Skeletal muscle satellite cell (primary cell): ENCODE measurements around the gene JUP.

ENCODE experiments used
- H3K27me3 ChIP-seq: 2 replicates; pipeline ENCODE4 v1.7.0; 2013; ENCODE audit warnings: low read length; ENCODE audit not compliant: control insufficient read depth, insufficient read depth
- H3K36me3 ChIP-seq: 2 replicates; pipeline ENCODE4 v1.7.0; 2013; ENCODE audit warnings: mild to moderate bottlenecking, control low read depth, low read length; ENCODE audit not compliant: insufficient read depth
- H3K4me1 ChIP-seq: 2 replicates; pipeline ENCODE4 v1.7.0; 2013; ENCODE audit warnings: low read length; ENCODE audit not compliant: control insufficient read depth, insufficient read depth
- H3K4me2 ChIP-seq: 2 replicates; pipeline ENCODE4 v1.7.0; 2013; ENCODE audit warnings: mild to moderate bottlenecking, low read length
- H3K4me3 ChIP-seq: 2 replicates; pipeline ENCODE4 v1.7.0; 2013; ENCODE audit warnings: low read length
- H3K9ac ChIP-seq: 2 replicates; pipeline ENCODE4 v1.7.0; 2013; ENCODE audit warnings: mild to moderate bottlenecking, low read depth, low read length, moderate library complexity
- H3K9me3 ChIP-seq: replicated peaks from 2 replicates; pipeline ENCODE4 v1.7.0; 2013; ENCODE audit warnings: mild to moderate bottlenecking, control low read depth, low read length

Gene JUP

DNA sequence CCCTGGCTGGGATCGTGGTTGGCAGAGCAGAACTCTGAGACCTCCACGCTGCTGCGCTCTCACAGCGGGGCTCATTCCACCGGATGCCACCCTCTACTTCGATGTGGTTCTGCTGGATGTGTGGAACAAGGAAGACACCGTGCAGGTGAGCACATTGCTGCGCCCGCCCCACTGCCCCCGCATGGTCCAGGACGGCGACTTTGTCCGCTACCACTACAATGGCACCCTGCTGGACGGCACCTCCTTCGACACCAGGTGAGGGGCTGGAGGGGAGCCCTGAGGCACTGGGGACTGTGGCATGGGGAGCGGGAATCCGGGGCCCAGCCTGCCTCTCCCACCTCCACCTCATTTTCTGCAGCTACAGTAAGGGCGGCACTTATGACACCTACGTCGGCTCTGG, 31.5 kb upstream of the JUP start:
- H3K4me3 ChIP-seq, result no peak overlapping the region
- H3K9me3 ChIP-seq, result no peaks in the 10 kb centered on the region
- H3K9ac ChIP-seq, result no peak overlapping the region
- H3K4me2 ChIP-seq, result no peak overlapping the region
- H3K4me1 ChIP-seq, result peaks cover 10% of the 10 kb centered on the region
- H3K27me3 ChIP-seq, result no peaks in the 10 kb centered on the region
- peaks cover 39% of the 10 kb centered on the region for H3K36me3 ChIP-seq

DNA sequence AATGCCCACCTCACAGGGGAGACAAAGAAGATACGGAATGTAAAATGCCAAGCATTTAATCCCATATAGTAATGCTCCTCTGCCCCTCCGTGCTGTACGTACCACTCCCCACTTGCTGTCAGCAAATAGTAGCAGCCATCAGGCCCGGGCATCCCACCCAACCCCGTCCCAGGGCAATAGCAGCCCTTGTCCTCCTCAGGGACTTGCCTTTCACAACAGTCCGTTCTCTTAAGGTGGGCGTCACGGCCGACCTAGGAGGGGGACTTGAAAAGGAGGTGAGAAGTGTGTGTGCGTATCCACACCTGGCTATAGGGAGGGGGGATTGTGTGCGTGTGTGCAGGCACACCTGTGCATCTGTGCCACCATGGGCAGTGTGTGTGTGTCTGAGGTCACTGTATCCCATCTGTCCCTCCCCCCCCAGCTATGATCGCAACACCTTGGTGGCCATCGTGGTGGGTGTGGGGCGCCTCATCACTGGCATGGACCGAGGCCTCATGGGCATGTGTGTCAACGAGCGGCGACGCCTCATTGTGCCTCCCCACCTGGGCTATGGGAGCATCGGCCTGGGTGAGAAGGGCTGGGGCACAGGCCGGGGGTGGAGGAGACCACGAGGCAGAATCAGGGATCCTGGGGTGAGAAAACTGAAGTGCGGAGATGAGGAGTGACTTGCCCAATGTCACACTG, 30.3 kb upstream of the JUP start:
- H3K9me3 ChIP-seq, result no peaks in the 10 kb centered on the region
- peaks cover 15% of the 10 kb centered on the region for H3K4me1 ChIP-seq
- H3K27me3 ChIP-seq, result no peaks in the 10 kb centered on the region
- H3K36me3 ChIP-seq, result peaks cover 32% of the 10 kb centered on the region
- no peak overlapping the region for H3K4me2 ChIP-seq
- H3K4me3 ChIP-seq, result no peak overlapping the region
- H3K9ac ChIP-seq, result no peak overlapping the region

DNA sequence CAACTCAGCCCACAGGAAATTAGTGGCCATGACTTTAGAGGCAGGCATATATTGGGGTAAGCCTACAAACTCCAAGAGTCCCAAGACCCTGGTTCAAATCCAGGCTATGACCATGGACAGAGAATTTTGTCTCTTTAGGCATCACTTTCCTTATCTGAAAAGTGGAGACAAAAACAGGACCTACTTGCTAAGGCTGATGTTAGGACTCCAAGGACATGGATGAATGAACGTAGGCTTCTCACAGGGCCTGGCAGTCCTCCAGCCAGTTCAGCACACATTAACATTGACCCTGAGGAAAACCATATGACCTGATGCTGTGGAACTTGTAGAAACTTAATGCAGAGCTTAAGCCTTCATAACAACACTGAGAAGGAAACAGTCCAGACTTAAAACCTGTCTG, 27.7 kb upstream of the JUP start:
- H3K9ac ChIP-seq, result peak overlapping the region; percentile 85
- peak overlapping the region; percentile 100 for H3K4me2 ChIP-seq
- peaks cover 18% of the 10 kb centered on the region for H3K36me3 ChIP-seq
- H3K27me3 ChIP-seq, result no peaks in the 10 kb centered on the region
- H3K4me3 ChIP-seq, result peak overlapping the region; percentile 97
- H3K4me1 ChIP-seq, result peaks cover 32% of the 10 kb centered on the region
- no peaks in the 10 kb centered on the region for H3K9me3 ChIP-seq

- Histone ChIP-seq H3K9ac (peak overlapping the region; percentile 85), H3K4me1 (peaks cover 32% of the 10 kb centered on the region), H3K9me3 (no peaks in the 10 kb centered on the region), H3K4me3 (peak overlapping the region; percentile 97), H3K36me3 (peaks cover 17% of the 10 kb centered on the region), H3K4me2 (peak overlapping the region; percentile 100), H3K27me3 (no peaks in the 10 kb centered on the region)
Observed at GRCh38 chr17:41813699-41814124, 27.2 kb upstream of the JUP start.

DNA sequence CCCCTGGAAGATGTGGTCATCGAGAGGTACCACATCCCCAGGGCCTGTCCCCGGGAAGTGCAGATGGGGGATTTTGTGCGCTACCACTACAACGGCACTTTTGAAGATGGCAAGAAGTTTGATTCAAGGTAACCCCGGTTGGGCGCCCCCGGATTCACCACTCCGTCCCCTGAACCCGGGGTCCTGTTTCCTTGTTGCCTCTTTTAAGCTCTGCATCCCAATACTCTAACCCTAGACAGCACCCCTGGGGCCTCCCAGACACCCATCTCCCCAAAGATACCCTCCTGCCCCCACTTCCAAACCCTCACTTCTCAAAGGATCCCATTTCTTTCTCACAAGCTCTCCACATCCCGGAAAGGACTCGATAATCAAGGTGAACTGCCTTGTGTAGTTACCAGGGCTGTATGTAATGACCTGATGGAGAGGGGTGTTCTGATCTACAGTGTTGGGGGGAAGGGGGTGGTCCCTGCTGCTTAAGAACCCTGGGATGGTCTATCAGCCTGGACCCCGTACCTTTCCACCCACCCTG, 26.7 kb upstream of the JUP start:
- H3K9ac ChIP-seq, result peak overlapping the region; percentile 85
- peaks cover 17% of the 10 kb centered on the region for H3K36me3 ChIP-seq
- H3K4me1 ChIP-seq, result peaks cover 32% of the 10 kb centered on the region
- H3K4me2 ChIP-seq, result peak overlapping the region; percentile 100
- H3K27me3 ChIP-seq, result no peaks in the 10 kb centered on the region
- H3K4me3 ChIP-seq, result peak overlapping the region; percentile 97
- H3K9me3 ChIP-seq, result no peaks in the 10 kb centered on the region

GRCh38 chr17:41812381-41813151, 26.1 kb upstream of the JUP start, which contains the start of gene FKBP10:
Gene FKBP10, plus strand, starts transcription at chr17:41813004. Its CDS starts 31 bp downstream, at chr17:41813035.
- H3K9me3 ChIP-seq, result no peaks in the 10 kb centered on the region

DNA sequence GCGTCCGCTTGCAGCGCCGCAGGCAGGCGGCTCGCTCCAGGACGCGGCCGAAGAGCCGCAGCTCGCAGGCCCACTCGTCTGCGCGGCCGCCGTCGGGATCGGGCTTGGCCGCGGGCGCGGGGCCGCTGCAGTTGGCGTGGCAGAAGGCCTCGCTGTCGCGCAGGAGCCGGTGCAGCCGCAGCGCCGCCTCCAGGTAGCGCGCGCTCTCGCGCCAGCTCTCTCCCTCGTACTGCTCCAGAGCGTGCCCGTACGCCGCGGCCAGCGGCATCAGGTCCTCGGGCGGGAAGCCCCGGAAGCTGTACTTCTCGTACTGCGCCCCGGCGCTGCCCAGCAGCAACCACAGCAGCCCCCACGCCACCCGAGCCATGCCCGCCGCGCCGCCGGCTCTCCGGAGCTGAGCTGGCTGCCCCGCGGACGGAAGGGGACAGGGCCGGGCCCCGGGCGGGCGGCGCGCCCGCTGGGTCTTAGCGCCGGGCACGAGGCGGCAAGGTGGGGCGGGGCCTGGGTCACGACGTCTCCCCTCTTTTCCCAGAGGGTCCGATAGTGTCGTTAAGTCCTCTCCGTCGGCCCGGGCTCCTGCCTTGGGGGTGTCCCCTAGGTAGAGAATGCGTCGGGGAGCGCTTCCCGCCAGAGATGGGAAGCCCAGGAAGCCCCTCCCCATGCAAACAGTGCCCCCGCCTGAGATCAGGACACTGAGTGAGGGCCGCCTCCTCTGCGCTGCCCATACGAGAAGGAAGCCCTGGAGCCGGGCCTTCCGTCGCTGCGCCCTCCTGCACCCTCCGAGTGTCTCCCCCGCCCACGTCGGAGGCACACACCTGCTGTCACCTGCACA, 25.3 kb upstream of the JUP start, which contains the start of gene P3H4:
TSS of gene P3H4 (minus strand) at position 401 of the 832 bp plus-strand sequence. CDS start at position 367, 34 bp downstream.
- H3K27me3 ChIP-seq, result no peaks in the 10 kb centered on the region
- H3K4me3 ChIP-seq, result peak within 1 kb of the TSS; percentile 97
- H3K4me2 ChIP-seq, result peak within 1 kb of the TSS; percentile 100
- peaks cover 32% of the 10 kb centered on the region for H3K4me1 ChIP-seq
- H3K9me3 ChIP-seq, result no peaks in the 10 kb centered on the region
- peaks cover 16% of the 10 kb centered on the region for H3K36me3 ChIP-seq
- H3K9ac ChIP-seq, result peak within 1 kb of the TSS; percentile 85

More at GRCh38 chr17:41812381-41813151, 26.1 kb upstream of the JUP start, which contains the start of gene FKBP10:
- peak within 1 kb of the TSS; percentile 100 for H3K4me2 ChIP-seq
- peak within 1 kb of the TSS; percentile 85 for H3K9ac ChIP-seq
- peaks cover 17% of the 10 kb centered on the region for H3K36me3 ChIP-seq
- no peaks in the 10 kb centered on the region for H3K27me3 ChIP-seq
- H3K4me3 ChIP-seq, result peak within 1 kb of the TSS; percentile 97
- peaks cover 32% of the 10 kb centered on the region for H3K4me1 ChIP-seq

DNA sequence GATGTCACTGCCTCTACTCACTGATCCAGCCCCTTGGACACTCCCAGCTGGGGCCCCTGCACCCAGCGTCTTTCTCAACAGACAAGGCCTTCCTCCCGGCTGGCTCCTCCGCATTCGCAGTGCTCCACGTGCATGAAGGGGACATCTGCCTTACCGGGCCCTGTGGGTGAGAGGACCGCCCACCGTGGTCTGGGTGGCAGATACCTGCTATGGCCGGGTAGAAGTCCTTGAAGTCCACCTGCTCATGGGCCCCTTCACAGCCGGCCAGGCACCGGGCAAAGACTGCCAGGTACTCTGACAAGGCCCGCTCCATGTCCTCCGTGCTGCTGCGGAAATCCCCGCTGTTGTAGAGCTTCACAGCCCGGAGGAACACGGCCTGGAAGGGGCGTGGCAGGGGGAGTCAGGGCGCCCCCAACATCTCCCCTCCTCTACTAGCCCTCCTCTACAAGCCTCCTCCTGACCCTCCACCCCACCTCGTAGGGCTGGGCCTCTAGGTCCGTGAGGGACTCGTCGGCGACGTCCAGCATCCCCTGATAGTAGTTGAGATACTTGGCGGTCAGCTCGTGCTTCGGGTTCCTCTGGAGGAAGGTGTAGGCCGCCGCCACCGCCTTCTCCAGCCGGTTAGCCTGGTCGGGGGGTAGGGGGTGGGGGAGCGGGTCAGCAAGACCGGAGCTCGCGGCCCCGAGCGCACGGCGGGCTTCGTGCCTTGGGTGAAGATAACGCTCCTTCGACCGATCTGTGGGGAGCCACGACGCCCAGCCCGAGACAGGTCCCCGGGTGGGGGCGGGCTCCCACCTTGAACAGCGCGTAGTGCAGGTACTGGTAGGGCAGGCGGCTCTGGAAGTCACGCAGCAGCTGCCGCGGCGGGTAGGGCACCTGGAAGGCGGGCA, 24.4 kb upstream of the JUP start:
- Histone ChIP-seq H3K4me2 (peak overlapping the region; percentile 100), H3K4me3 (peak overlapping the region; percentile 97), H3K4me1 (peaks cover 32% of the 10 kb centered on the region), H3K9me3 (no peaks in the 10 kb centered on the region), H3K9ac (peak overlapping the region; percentile 85), H3K36me3 (peaks cover 18% of the 10 kb centered on the region), H3K27me3 (no peaks in the 10 kb centered on the region)

DNA sequence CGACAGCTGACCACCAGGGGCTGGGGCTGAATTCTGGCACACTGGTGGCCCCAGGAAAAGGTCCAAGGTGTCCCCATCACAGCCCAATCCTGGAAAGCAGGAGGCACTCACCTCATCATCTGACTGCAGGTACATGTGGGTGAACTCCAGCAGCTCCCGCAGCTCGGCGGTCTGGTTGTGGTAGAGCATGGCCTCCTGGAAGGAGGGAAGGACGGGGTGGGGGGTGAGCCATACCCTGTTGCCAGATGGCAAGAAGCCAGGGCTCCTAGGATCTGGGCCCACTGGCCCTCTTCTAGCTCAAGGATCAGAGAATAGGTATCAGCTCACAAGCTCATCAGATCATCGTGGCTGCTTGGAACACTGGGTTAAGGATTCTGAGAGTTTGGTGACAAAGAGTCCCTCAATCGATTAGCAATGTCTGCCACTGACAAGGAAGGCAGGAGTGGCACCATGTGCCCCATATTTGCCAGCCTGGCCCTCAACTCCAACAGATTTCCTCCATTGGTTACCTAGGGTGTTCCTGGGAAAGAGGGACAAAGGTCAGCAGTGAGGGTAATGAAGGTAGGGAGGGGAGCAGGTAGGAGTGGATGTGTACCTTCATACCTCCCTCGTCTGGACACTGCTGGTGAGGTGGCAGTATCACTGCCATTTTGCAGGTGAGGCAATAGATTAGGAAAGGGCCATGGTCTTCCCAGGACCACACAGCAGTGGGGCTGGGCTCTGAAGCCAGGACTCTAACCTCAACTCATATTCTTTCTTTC, 20.4 kb upstream of the JUP start:
- Histone ChIP-seq H3K4me2 (no peak overlapping the region), H3K27me3 (no peaks in the 10 kb centered on the region), H3K9me3 (no peaks in the 10 kb centered on the region), H3K9ac (no peak overlapping the region), H3K4me1 (peaks cover 17% of the 10 kb centered on the region), H3K4me3 (no peak overlapping the region), H3K36me3 (peaks cover 23% of the 10 kb centered on the region)
